ENCODE measurements around the gene SDHA. TPM values are rescaled to one million over a fixed set of nuclear protein-coding genes. Genes with fewer than 3 reads are reported as not detected.
"Not testable (repeated sequence)": the region's sequence is repeated elsewhere in the genome, so short reads cannot be mapped to it uniquely, and the experiment has no call there.

The SDHA gene
- total and polyA plus RNA-seq, 7 experiments from 2014 or later: 120 to 205 (median 160) TPM

DNA sequence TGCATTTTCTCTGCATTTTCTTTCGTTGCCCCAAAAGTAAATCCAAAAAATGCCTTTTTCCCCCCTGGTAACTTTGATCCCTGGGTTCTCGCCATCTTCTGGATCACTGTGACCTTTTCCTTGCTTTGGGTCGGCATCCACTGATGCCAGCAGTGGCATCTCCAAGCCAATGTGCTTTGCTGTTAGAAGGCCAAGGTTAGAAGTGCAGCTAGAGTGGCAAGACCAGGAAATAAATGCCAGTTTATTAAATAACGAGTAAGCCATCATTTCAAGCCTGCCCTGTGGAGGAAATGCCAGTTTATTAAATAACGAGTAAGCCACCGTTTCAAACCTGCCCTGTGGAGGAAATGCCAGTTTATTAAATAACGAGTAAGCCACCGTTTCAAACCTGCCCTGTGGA, 33.4 kb downstream of the SDHA start:
- H3K27me3 ChIP-seq (ENCODE audit: control insufficient read depth in 2 of 2, insufficient read depth in 2 of 2, low read length in 2 of 2); H3K9me3 Mint-ChIP-seq; H3K27ac Mint-ChIP-seq; H3K27ac ChIP-seq (ENCODE audit: low read depth, low read length); H3K4me3 ChIP-seq (ENCODE audit: low read length); intact Hi-C loops (cut with micrococcal nuclease); H3K4me1 ChIP-seq (ENCODE audit: control insufficient read depth in 2 of 2, insufficient read depth in 2 of 2, low read length in 2 of 2); DNase-seq; H3K4me3 Mint-ChIP-seq; CTCF ChIA-PET; ATAC-seq; H3K27me3 Mint-ChIP-seq; H3K9me3 ChIP-seq (ENCODE audit: control insufficient read depth in 2 of 3, low read length in 3 of 3); H3K4me1 Mint-ChIP-seq; POLR2A ChIA-PET: not testable (repeated sequence)
- peaks cover 12 to 56% (median 36%) of the 10 kb centered on the region in 5 donors for H3K36me3 Mint-ChIP-seq
- peaks cover 4 to 53% (median 10%) of the 10 kb centered on the region in 3 experiments for H3K36me3 ChIP-seq (ENCODE audit: control insufficient read depth in 2 of 3, insufficient read depth in 3 of 3, low read length in 3 of 3)

DNA sequence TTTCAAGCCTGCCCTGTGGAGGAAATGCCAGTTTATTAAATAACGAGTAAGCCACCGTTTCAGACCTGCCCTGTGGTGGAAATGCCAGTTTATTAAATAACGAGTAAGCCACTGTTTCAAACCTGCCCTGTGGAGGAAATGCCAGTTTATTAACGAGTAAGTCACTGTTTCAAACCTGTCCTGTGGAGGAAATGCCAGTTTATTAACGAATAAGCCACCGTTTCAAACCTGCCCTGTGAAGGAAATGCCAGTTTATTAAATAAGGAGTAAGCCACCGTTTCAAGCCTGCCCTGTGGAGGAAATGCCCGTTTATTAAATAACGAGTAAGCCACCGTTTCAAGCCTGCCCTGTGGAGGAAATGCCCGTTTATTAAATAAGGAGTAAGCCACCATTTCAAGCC, 33.9 kb downstream of the SDHA start:
- CTCF ChIA-PET; ATAC-seq; DNase-seq; H3K4me1 ChIP-seq (ENCODE audit: control insufficient read depth in 2 of 2, insufficient read depth in 2 of 2, low read length in 2 of 2); intact Hi-C loops (cut with micrococcal nuclease); H3K4me1 Mint-ChIP-seq; POLR2A ChIA-PET; H3K9me3 Mint-ChIP-seq; H3K27ac ChIP-seq (ENCODE audit: low read depth, low read length); H3K9me3 ChIP-seq (ENCODE audit: control insufficient read depth in 2 of 3, low read length in 3 of 3); H3K4me3 Mint-ChIP-seq; H3K27me3 Mint-ChIP-seq; H3K27me3 ChIP-seq (ENCODE audit: control insufficient read depth in 2 of 2, insufficient read depth in 2 of 2, low read length in 2 of 2); H3K4me3 ChIP-seq (ENCODE audit: low read length): not testable (repeated sequence)
- Mint-ChIP-seq H3K36me3 (peaks cover 12 to 58% (median 37%) of the 10 kb centered on the region in 5 donors), H3K27ac (peak overlapping the region in 2 of 9 donors; percentile 14 to 55)
- peaks cover 4 to 57% (median 12%) of the 10 kb centered on the region in 3 experiments for H3K36me3 ChIP-seq (ENCODE audit: control insufficient read depth in 2 of 3, insufficient read depth in 3 of 3, low read length in 3 of 3)

DNA sequence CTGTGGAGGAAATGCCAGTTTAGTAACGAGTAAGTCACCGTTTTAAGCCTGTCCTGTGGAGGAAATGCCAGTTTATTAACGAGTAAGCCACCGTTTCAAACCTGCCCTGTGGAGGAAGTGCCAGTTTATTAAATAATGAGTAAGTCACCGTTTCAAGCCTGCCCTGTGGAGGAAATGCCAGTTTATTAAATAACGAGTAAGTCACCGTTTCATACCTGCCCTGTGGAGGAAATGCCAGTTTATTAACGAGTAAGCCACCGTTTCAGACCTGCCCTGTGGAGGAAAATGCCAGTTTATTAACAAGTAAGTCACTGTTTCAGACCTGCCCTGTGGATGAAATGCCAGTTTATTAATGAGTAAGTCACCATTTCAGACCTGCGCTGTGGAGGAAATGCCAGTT, 34.4 kb downstream of the SDHA start:
- no peaks in the 10 kb centered on the region for H3K27me3 Mint-ChIP-seq
- POLR2A ChIA-PET: no interaction called here
- intact Hi-C loops (cut with micrococcal nuclease): no loop called here
- H3K4me3 ChIP-seq (ENCODE audit: low read length): no peak overlapping the region
- H3K4me1 Mint-ChIP-seq: peaks cover 0 to 5% (median 0%) of the 10 kb centered on the region in 7 donors
- no peaks in the 10 kb centered on the region for H3K9me3 Mint-ChIP-seq
- no peak overlapping the region for H3K4me3 Mint-ChIP-seq
- H3K36me3 Mint-ChIP-seq: peaks cover 11 to 60% (median 42%) of the 10 kb centered on the region in 5 donors
- no peak for DNase-seq
- peaks cover 0 to 3% of the 10 kb centered on the region in 2 donors for H3K4me1 ChIP-seq (ENCODE audit: control insufficient read depth in 2 of 2, insufficient read depth in 2 of 2, low read length in 2 of 2)
- H3K36me3 ChIP-seq (ENCODE audit: control insufficient read depth in 2 of 3, insufficient read depth in 3 of 3, low read length in 3 of 3): peaks cover 4 to 59% (median 14%) of the 10 kb centered on the region in 3 experiments
- CTCF ChIA-PET: no interaction called here
- no peak for ATAC-seq
- no peaks in the 10 kb centered on the region for H3K27me3 ChIP-seq (ENCODE audit: control insufficient read depth in 2 of 2, insufficient read depth in 2 of 2, low read length in 2 of 2)
- H3K27ac Mint-ChIP-seq: peak overlapping the region in 1 of 9 donors; percentile 55
- no peak overlapping the region for H3K27ac ChIP-seq (ENCODE audit: low read depth, low read length)
- no peaks in the 10 kb centered on the region for H3K9me3 ChIP-seq (ENCODE audit: control insufficient read depth in 2 of 3, low read length in 3 of 3)

DNA sequence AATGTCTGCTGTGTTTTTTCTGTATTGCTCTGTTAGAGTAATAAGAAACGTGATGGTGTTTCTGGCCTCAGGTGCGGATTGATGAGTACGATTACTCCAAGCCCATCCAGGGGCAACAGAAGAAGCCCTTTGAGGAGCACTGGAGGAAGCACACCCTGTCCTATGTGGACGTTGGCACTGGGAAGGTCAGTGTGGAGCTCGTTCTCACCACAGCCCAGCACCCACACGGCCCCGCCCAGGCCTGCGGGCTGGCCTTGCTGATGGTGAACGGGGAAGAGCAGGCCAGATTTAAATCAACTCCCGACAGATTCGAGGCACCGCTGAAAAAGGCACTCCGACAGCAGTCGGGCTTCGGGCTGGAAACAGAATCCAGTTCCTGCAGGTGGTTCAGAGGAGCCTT, 36.2 kb downstream of the SDHA start:
- H3K4me1 ChIP-seq (ENCODE audit: control insufficient read depth in 2 of 2, insufficient read depth in 2 of 2, low read length in 2 of 2); H3K4me1 Mint-ChIP-seq; ATAC-seq; CTCF ChIA-PET; H3K27me3 Mint-ChIP-seq; H3K4me3 Mint-ChIP-seq; H3K27me3 ChIP-seq (ENCODE audit: control insufficient read depth in 2 of 2, insufficient read depth in 2 of 2, low read length in 2 of 2); POLR2A ChIA-PET; DNase-seq; H3K4me3 ChIP-seq (ENCODE audit: low read length); H3K9me3 Mint-ChIP-seq; H3K27ac ChIP-seq (ENCODE audit: low read depth, low read length); intact Hi-C loops (cut with micrococcal nuclease); H3K9me3 ChIP-seq (ENCODE audit: control insufficient read depth in 2 of 3, low read length in 3 of 3): not testable (repeated sequence)
- peak overlapping the region in 2 of 9 donors; percentile 3 to 45 for H3K27ac Mint-ChIP-seq
- H3K36me3 ChIP-seq (ENCODE audit: control insufficient read depth in 2 of 3, insufficient read depth in 3 of 3, low read length in 3 of 3): peaks cover 0 to 53% (median 18%) of the 10 kb centered on the region in 3 experiments
- peaks cover 0 to 51% (median 38%) of the 10 kb centered on the region in 5 donors for H3K36me3 Mint-ChIP-seq

DNA sequence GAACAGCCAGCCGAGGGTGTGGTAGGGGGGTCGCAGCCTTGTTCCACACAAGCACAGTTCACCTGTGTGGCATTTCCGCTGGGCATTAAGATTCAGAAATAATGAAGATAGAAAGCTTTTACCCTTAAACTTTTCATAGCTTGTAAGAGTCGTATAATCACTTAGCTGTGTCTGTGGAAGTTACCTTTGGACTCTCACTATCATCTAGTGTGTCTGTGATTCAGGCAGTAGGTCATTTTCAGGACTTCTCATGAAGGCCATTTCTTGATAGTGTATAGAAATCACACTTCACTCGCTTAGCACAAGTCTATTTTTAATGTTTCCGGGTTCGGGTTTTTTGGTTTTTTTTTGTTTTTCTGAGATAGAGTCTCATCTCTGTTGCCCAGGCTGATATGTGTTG, 37.0 kb downstream of the SDHA start:
- not testable (repeated sequence) for ATAC-seq
- H3K36me3 ChIP-seq (ENCODE audit: control insufficient read depth in 2 of 3, insufficient read depth in 3 of 3, low read length in 3 of 3): peaks cover 0 to 52% (median 18%) of the 10 kb centered on the region in 3 experiments

DNA sequence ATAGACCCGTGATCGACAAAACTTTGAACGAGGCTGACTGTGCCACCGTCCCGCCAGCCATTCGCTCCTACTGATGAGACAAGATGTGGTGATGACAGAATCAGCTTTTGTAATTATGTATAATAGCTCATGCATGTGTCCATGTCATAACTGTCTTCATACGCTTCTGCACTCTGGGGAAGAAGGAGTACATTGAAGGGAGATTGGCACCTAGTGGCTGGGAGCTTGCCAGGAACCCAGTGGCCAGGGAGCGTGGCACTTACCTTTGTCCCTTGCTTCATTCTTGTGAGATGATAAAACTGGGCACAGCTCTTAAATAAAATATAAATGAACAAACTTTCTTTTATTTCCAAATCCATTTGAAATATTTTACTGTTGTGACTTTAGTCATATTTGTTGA, 38.2 kb downstream of the SDHA start:
- H3K27me3 ChIP-seq (ENCODE audit: control insufficient read depth in 2 of 2, insufficient read depth in 2 of 2, low read length in 2 of 2); POLR2A ChIA-PET; CTCF ChIA-PET; intact Hi-C loops (cut with micrococcal nuclease); DNase-seq; H3K27me3 Mint-ChIP-seq; H3K4me3 Mint-ChIP-seq; H3K4me1 Mint-ChIP-seq; H3K27ac Mint-ChIP-seq; H3K4me1 ChIP-seq (ENCODE audit: control insufficient read depth in 2 of 2, insufficient read depth in 2 of 2, low read length in 2 of 2); H3K4me3 ChIP-seq (ENCODE audit: low read length); H3K9me3 Mint-ChIP-seq; H3K9me3 ChIP-seq (ENCODE audit: control insufficient read depth in 2 of 3, low read length in 3 of 3); ATAC-seq; H3K27ac ChIP-seq (ENCODE audit: low read depth, low read length): not testable (repeated sequence)
- H3K36me3 ChIP-seq (ENCODE audit: control insufficient read depth in 2 of 3, insufficient read depth in 3 of 3, low read length in 3 of 3): peaks cover 0 to 45% (median 18%) of the 10 kb centered on the region in 3 experiments
- peaks cover 0 to 45% (median 34%) of the 10 kb centered on the region in 5 donors for H3K36me3 Mint-ChIP-seq

More for the DNA sequence above, 37.0 kb downstream of the SDHA start:
- H3K9me3 Mint-ChIP-seq; H3K4me1 Mint-ChIP-seq; CTCF ChIA-PET; H3K27me3 Mint-ChIP-seq; H3K4me3 ChIP-seq (ENCODE audit: low read length); H3K27ac ChIP-seq (ENCODE audit: low read depth, low read length); H3K4me1 ChIP-seq (ENCODE audit: control insufficient read depth in 2 of 2, insufficient read depth in 2 of 2, low read length in 2 of 2); H3K9me3 ChIP-seq (ENCODE audit: control insufficient read depth in 2 of 3, low read length in 3 of 3); intact Hi-C loops (cut with micrococcal nuclease); H3K27me3 ChIP-seq (ENCODE audit: control insufficient read depth in 2 of 2, insufficient read depth in 2 of 2, low read length in 2 of 2); DNase-seq; H3K4me3 Mint-ChIP-seq; POLR2A ChIA-PET: not testable (repeated sequence)
- peak overlapping the region in 2 of 9 donors; percentile 62 to 71 for H3K27ac Mint-ChIP-seq
- peaks cover 0 to 46% (median 35%) of the 10 kb centered on the region in 5 donors for H3K36me3 Mint-ChIP-seq

DNA sequence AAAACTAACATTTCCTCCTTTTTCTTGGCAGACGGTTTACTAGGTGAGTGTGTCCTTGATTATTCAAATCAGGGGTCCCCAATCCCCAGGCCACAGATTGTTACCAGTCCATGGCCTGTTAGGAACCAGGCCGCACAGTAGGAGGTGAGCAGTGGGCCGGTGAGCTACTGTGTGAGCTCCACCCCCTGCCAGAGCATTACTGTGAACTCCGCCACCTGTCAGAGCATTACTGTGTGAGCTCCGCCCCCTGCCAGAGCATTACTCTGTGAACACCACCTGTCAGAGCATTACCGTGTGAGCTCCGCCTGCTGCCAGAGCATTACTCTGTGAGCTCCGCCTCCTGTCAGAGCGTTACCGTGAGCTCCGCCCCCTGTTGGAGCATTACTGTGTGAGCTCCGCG, 39.0 kb downstream of the SDHA start:
- intact Hi-C loops (cut with micrococcal nuclease): no loop called here
- Mint-ChIP-seq H3K4me3 (no peak overlapping the region), H3K36me3 (peaks cover 0 to 45% (median 34%) of the 10 kb centered on the region in 5 donors), H3K4me1 (peaks cover 0 to 5% (median 0%) of the 10 kb centered on the region in 7 donors), H3K27me3 (no peaks in the 10 kb centered on the region), H3K9me3 (peaks cover 0 to 10% (median 0%) of the 10 kb centered on the region in 11 donors), H3K27ac (no peak overlapping the region)
- peaks cover 0 to 38% (median 18%) of the 10 kb centered on the region in 3 experiments for H3K36me3 ChIP-seq (ENCODE audit: control insufficient read depth in 2 of 3, insufficient read depth in 3 of 3, low read length in 3 of 3)
- no peak overlapping the region for H3K4me3 ChIP-seq (ENCODE audit: low read length)
- H3K9me3 ChIP-seq (ENCODE audit: control insufficient read depth in 2 of 3, low read length in 3 of 3): no peaks in the 10 kb centered on the region
- no peak overlapping the region for H3K27ac ChIP-seq (ENCODE audit: low read depth, low read length)
- POLR2A ChIA-PET: no interaction called here
- ATAC-seq: no peak
- no peak for DNase-seq
- peaks cover 0 to 3% of the 10 kb centered on the region in 2 donors for H3K4me1 ChIP-seq (ENCODE audit: control insufficient read depth in 2 of 2, insufficient read depth in 2 of 2, low read length in 2 of 2)
- CTCF ChIA-PET: no interaction called here
- H3K27me3 ChIP-seq (ENCODE audit: control insufficient read depth in 2 of 2, insufficient read depth in 2 of 2, low read length in 2 of 2): no peaks in the 10 kb centered on the region
